ENCODE results near the gene MAML2.
"Not testable (repeated sequence)": the region's sequence is repeated elsewhere in the genome, so short reads cannot be mapped to it uniquely, and the experiment has no call there.

The MAML2 gene

DNA sequence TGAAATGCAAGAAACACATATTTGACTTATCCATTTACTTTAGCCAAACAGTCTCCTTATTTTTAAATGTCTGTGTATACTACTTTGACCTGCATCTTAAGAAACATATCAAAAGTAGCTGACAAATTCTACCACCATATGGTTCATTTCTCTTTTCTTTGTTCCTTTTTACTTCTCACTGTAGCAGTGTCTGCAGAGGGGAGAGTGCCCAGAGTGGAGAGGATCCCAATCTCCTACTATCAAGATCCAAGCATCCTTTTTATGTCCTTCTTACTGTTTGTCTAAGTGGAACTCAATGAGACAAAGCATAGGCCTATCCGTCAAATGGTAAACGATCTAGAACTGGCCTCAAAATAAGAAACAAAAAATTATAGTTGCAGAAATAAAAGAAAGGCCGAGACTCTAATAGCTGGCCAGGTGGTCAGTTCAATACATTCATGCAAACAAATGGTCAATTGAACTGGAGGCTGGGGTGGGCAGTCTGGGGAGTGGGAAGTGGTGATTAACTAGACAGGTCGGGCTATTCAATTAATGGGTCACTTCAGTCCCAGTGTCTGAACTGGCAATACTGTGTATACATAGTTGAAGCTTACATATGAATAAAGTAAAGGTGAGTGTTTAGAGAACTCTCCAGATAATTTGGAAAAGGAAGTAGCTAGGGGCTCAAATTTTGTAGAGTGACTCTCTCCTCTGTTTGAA, 149.1 kb downstream of the MAML2 start:
- DNase-seq, result no peak
- Mint-ChIP-seq H3K4me1 (ENCODE audit: low read depth) (peaks cover 93% of the 10 kb centered on the region), H3K27me3 (no peaks in the 10 kb centered on the region), H3K36me3 (ENCODE audit: low read depth) (peaks cover 61% of the 10 kb centered on the region), H3K9me3 (peaks cover 4% of the 10 kb centered on the region), H3K27ac (peak overlapping the region; percentile 83), H3K4me3 (peak overlapping the region; percentile 26)

DNA sequence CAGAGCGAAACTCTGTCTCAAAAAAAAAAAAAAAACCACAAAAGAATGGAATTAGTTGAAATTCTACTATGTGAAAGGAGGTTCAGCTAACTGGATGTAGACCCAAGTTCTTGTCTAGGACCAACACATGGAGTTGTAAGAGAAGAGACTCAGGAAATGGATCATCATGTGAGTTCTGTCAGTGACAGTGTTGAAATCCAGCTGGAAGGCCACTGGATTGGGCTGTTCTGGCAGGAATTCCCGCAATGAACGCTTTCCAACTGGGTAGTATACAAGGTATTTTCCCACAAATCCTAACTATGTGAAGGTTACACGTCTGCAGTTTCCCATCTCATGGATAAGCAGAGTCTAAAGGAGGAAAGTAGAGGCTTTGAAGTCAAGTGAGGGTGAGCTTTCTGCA, 151.2 kb downstream of the MAML2 start:
- Mint-ChIP-seq H3K36me3 (ENCODE audit: low read depth) (peaks cover 41% of the 10 kb centered on the region), H3K9me3 (peaks cover 4% of the 10 kb centered on the region), H3K4me3 (no peak overlapping the region), H3K27ac (peak overlapping the region; percentile 57), H3K4me1 (ENCODE audit: low read depth) (peaks cover 93% of the 10 kb centered on the region), H3K27me3 (no peaks in the 10 kb centered on the region)
- no peak for DNase-seq

DNA sequence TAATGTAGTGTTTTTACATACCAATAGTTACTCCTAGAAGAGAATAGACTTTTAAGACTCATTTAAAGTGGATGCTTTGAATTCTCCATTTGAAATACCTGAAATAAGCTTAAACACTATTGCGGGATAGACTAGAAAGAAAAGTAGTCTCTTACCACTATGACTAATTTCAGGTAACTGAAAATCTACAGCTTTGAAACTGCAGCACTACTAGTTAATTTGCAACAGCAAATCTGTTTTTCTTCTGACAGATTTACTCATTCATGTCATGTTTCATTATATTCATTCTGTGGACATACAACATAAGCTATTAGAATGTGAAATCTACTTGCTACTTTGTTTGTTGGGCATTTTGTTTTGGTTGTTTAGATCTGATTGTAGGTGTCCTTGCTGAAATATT, 153.6 kb downstream of the MAML2 start:
- peaks cover 93% of the 10 kb centered on the region for H3K4me1 Mint-ChIP-seq (ENCODE audit: low read depth)
- peak overlapping the region; percentile 94 for H3K27ac Mint-ChIP-seq
- H3K9me3 Mint-ChIP-seq, result peaks cover 4% of the 10 kb centered on the region
- peaks cover 49% of the 10 kb centered on the region for H3K36me3 Mint-ChIP-seq (ENCODE audit: low read depth)
- peak overlapping the region; percentile 47 for H3K4me3 Mint-ChIP-seq
- DNase-seq, result no peak
- H3K27me3 Mint-ChIP-seq, result no peaks in the 10 kb centered on the region

DNA sequence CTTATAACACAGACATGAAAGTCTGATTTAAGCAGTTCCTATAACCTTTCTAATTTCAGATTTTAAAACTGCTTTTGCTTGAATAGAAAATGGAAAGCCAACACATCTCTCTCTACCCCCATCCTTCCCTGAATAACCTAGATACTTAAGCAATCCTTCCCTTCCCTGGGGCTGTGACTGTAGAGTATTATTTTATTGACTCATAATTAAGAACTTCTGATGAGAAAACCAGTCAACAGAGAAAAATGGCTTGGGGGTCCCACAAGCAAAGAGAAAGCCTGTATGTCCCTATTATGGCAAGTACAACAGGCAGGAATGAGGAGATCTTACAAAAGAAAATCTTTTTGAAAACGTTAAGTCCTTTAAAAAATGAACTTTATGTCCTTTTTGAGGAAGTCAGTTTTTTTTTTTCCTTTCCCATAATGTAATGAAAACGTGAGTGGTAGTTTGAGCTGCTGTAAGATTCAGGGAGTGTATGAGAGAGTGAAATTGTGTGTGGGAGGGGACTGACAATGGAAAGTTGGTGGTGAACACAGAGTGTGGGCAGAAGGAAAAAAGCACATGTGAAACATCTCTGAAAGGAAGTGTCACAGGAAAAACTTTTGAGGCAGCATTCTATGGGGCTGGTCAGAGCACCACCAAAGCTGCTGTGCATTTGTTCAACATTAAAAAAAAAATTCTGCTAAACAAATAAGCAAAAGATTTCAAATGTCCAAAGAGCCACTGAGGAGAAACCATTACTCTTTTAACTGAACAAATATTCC, 154.6 kb downstream of the MAML2 start:
- peaks cover 90% of the 10 kb centered on the region for H3K4me1 Mint-ChIP-seq (ENCODE audit: low read depth)
- H3K9me3 Mint-ChIP-seq, result peaks cover 4% of the 10 kb centered on the region
- peak overlapping the region; percentile 47 for H3K4me3 Mint-ChIP-seq
- no peak for DNase-seq
- H3K36me3 Mint-ChIP-seq (ENCODE audit: low read depth), result peaks cover 46% of the 10 kb centered on the region
- H3K27ac Mint-ChIP-seq, result peak overlapping the region; percentile 94
- H3K27me3 Mint-ChIP-seq, result no peaks in the 10 kb centered on the region

DNA sequence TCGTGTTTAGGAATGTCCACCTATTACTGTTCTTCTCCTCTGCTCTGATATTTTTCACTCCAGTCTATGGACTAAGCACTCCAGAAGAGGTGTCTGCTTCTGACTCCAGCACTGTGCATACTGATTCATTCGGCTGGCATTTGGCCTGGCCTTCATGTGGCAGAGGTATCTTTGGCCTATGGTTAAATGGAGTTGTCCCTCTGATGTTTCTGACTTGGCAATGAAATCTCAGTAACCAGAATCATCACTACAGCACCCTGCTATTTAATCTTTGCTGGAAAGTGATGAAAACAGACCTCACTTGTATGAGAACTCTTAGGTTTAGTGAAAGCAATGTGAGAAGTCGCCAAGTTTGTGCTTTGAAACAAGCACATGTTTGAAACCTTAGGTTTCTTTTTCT, 155.2 kb downstream of the MAML2 start:
- peaks cover 43% of the 10 kb centered on the region for H3K36me3 Mint-ChIP-seq (ENCODE audit: low read depth)
- peaks cover 4% of the 10 kb centered on the region for H3K9me3 Mint-ChIP-seq
- peaks cover 87% of the 10 kb centered on the region for H3K4me1 Mint-ChIP-seq (ENCODE audit: low read depth)
- H3K27me3 Mint-ChIP-seq, result no peaks in the 10 kb centered on the region
- peak overlapping the region; percentile 47 for H3K4me3 Mint-ChIP-seq
- no peak for DNase-seq
- peak overlapping the region; percentile 94 for H3K27ac Mint-ChIP-seq

DNA sequence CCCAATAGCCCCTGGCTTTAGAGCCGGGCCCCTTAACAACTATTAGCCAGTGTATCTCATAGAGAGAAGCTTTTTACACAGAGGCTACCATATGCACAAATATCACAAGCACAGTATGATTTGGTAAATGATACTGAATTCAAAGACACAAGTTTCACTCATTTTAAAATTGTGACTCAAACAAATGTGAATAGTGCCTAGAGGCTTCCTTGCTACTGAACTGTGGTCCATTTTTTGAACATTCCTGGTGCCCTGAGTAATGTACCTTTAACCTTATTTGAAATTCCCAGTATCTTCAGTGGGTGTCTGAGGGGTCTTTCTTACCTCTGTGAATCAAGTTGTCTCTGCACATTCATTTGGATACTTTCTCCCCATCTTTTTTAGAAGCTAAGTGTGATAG, 156.2 kb downstream of the MAML2 start:
- Mint-ChIP-seq H3K4me1 (ENCODE audit: low read depth) (peaks cover 84% of the 10 kb centered on the region), H3K9me3 (no peaks in the 10 kb centered on the region), H3K27me3 (no peaks in the 10 kb centered on the region), H3K36me3 (ENCODE audit: low read depth) (peaks cover 34% of the 10 kb centered on the region), H3K27ac (peak overlapping the region; percentile 94), H3K4me3 (no peak overlapping the region)
- DNase-seq, result no peak

DNA sequence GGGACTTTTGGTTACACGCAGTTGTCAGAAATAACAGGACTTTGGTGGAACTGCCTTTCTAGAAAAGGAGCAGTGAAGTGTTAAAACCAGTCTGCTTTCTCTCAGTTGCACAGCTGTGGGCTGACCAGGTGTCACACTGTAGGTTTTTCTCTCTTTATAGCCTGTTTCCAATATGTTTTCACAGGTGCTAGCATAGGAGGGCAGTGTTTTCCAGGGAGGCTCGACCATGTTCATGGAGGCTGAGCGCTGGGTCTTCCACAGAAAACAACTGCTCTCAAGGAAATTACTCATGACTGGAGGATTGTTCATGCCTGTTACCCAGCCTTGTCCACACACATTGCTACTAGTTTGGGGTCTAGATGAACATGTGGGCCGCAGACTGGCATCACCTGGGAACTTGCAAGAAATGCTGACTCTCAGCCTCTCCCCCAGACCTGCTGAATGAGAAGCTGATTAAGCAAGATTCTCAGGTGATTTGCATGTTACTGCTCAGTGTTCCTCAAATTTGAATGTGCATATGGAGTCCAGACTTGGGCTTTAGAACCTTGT, 157.7 kb downstream of the MAML2 start:
- H3K4me1 Mint-ChIP-seq (ENCODE audit: low read depth), result peaks cover 87% of the 10 kb centered on the region
- H3K36me3 Mint-ChIP-seq (ENCODE audit: low read depth), result peaks cover 27% of the 10 kb centered on the region
- H3K9me3 Mint-ChIP-seq, result no peaks in the 10 kb centered on the region
- H3K4me3 Mint-ChIP-seq, result no peak overlapping the region
- no peak for DNase-seq
- peak overlapping the region; percentile 94 for H3K27ac Mint-ChIP-seq
- H3K27me3 Mint-ChIP-seq, result no peaks in the 10 kb centered on the region

DNA sequence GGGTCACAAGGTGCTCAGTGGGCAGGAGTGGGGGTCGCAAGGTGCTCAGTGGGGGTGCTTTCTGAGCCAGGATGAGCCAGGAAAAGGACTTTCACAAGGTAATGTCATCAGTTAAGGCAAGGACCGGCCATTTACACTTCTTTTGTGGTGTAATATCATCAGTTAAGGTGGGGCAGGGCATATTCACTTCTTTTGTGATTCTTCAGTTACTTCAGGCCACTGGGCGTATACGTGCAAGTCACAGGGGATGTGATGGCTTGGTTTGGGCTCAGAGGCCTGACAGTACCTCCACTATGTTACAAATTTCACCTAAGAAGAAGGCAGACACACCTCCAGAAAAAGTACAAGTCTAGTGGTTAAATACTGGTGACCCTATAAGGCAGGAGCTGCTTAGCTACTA, 162.1 kb downstream of the MAML2 start:
- peaks cover 62% of the 10 kb centered on the region for H3K36me3 Mint-ChIP-seq (ENCODE audit: low read depth)
- DNase-seq, H3K9me3 Mint-ChIP-seq, H3K27me3 Mint-ChIP-seq, H3K4me3 Mint-ChIP-seq: not testable (repeated sequence)
- peaks cover 82% of the 10 kb centered on the region for H3K4me1 Mint-ChIP-seq (ENCODE audit: low read depth)
- H3K27ac Mint-ChIP-seq, result peak overlapping the region; percentile 76

DNA sequence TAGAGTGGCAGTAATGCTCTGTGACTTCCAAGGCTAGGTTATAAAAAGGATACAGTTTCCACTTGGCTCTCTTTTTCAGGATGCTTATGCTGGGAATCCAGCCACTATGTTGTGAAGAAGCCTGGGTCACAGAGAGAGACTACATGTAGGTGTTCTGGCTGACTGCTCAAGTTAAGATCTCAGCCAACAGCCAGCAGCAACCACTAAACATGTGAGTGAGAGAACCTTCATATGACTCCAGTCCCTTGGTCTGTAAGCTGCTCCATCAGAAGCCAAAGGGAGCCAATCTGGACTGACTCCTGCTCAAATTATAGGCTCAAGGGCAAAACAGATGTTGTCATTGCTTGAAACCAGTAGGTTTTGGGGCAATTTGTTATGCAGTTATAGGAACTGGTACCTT, 162.7 kb downstream of the MAML2 start:
- H3K4me3 Mint-ChIP-seq, result no peak overlapping the region
- H3K27ac Mint-ChIP-seq, result peak overlapping the region; percentile 57
- peaks cover 79% of the 10 kb centered on the region for H3K4me1 Mint-ChIP-seq (ENCODE audit: low read depth)
- H3K9me3 Mint-ChIP-seq, result no peaks in the 10 kb centered on the region
- no peak for DNase-seq
- H3K27me3 Mint-ChIP-seq, result no peaks in the 10 kb centered on the region
- peaks cover 59% of the 10 kb centered on the region for H3K36me3 Mint-ChIP-seq (ENCODE audit: low read depth)

DNA sequence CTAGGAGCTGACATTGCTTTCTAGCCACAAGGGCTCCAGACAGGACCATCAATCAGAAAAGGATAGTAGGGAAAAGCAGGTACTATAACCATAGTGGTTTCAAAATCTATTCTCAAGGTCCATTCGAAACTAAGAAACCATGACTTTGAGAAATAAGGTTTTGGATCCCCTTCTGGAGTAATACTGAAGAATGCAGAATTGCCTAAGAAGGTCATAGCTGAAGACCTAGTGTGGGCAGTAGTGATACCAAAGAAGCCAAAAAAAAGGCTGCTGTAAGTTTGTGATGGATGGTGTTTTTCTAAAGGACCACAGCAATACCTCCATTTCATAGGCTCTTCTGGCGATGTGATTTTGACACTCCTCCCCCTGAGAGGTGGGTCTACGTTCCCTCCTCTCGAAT, 163.1 kb downstream of the MAML2 start:
- Mint-ChIP-seq H3K27me3 (no peaks in the 10 kb centered on the region), H3K9me3 (no peaks in the 10 kb centered on the region), H3K4me1 (ENCODE audit: low read depth) (peaks cover 79% of the 10 kb centered on the region), H3K36me3 (ENCODE audit: low read depth) (peaks cover 60% of the 10 kb centered on the region), H3K4me3 (no peak overlapping the region), H3K27ac (peak overlapping the region; percentile 55)
- DNase-seq, result no peak

DNA sequence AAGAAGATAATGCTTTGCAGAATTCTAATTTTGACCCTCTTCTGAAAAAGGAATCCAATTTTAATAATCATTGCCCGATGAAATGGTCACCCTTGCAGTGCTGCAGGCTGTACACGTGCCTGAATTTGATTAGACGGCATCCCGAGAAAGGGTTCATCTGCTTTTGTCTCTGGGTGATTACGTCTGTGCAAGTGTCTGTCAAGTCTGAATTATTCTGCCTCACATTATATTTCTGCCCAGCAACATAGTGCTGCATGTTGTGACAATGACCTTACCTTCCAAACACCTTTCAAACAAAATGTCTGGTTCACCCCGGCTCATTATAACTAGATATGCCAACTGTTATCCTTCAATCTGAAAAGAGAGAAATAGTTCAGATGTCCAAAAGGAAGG, 164.1 kb downstream of the MAML2 start:
- Mint-ChIP-seq H3K36me3 (ENCODE audit: low read depth) (peaks cover 66% of the 10 kb centered on the region), H3K27ac (peak overlapping the region; percentile 23), H3K4me1 (ENCODE audit: low read depth) (peaks cover 84% of the 10 kb centered on the region)

DNA sequence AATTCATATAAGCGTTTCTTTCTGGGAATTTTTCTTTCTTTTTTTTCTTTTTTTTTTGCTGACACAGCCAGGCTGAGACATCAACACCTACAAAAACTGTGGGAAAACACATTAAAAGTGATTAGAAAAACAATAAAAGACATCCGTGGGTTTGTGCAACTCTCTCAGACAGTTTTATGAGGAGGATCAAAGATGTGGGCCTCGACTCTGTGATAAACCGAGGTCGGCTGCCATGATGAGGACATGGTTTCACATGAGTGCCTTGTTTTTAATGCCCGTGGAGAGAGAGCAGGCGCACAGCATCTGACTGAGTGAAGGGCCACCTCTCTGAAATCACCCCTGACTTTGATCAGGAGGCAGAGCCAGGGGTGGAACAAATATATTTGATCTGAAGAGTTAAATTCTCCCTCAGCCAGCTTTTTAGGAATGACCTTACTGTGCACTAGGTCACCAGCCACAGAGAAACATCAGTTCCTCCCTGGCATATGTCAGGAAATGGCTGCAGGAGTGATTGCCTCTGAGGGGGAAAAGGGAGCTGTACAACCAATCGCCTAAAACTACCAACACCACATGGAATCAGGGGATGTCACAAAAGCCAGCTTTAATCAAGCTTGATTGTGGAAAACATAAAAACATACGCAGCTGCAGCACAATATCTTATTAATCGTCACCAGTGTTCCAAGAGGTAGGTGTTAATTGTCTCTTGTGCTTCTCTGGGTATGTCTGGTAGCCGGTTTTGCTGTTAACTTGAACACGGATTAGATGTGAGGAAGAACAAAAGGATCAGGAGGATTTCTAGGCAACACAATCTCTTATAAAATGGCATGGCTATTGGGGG, 164.7 kb downstream of the MAML2 start:
- Mint-ChIP-seq H3K36me3 (ENCODE audit: low read depth) (peaks cover 68% of the 10 kb centered on the region), H3K4me3 (peak overlapping the region; percentile 19), H3K9me3 (no peaks in the 10 kb centered on the region), H3K27me3 (no peaks in the 10 kb centered on the region), H3K4me1 (ENCODE audit: low read depth) (peaks cover 84% of the 10 kb centered on the region), H3K27ac (peak overlapping the region; percentile 88)
- no peak for DNase-seq

More for the DNA sequence above, 164.1 kb downstream of the MAML2 start:
- H3K4me3 Mint-ChIP-seq, result no peak overlapping the region
- no peaks in the 10 kb centered on the region for H3K9me3 Mint-ChIP-seq
- H3K27me3 Mint-ChIP-seq, result no peaks in the 10 kb centered on the region
- DNase-seq, result no peak

DNA sequence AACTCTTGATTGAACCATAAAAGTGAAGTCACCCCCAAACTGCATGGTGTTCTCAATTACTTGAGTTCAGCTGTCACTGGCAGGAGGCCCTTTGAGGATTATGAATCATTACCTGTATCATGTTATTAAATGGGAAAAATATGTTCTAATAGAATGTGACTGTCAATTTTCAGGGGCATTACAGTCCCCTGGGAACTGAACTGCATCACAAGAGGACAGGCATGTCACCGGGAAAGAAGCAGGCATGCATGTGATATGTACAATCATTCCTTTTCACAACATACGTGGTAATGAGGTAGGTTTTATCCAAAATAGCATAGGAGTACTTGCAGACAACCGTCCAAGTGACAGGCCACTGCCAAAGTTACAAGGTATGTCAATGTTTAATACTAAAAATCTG, 165.8 kb downstream of the MAML2 start:
- Mint-ChIP-seq H3K4me3 (no peak overlapping the region), H3K27me3 (no peaks in the 10 kb centered on the region), H3K9me3 (no peaks in the 10 kb centered on the region), H3K27ac (peak overlapping the region; percentile 65), H3K36me3 (ENCODE audit: low read depth) (peaks cover 79% of the 10 kb centered on the region), H3K4me1 (ENCODE audit: low read depth) (peaks cover 88% of the 10 kb centered on the region)
- no peak for DNase-seq

DNA sequence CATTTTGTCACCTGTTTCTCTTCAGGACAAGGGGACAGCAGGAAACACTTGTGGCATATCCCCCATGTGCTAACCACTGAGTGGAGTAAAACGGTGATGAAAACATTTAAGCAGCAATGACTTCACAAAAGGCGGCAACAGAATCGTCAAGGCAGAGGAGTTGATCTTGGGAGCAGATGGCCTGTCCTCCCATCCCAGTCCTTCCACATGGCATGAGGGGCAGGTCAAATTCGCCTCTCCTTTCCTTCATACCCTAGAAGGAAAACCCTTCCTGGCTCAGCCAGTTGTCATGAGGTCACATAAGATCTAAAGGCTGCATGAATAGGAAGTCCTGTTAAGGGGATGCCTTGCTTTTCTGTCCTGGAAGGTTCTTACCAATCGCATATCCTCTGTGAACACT, 169.1 kb downstream of the MAML2 start:
- Mint-ChIP-seq H3K4me1 (ENCODE audit: low read depth) (peaks cover 88% of the 10 kb centered on the region), H3K9me3 (no peaks in the 10 kb centered on the region), H3K27ac (peak overlapping the region; percentile 35), H3K36me3 (ENCODE audit: low read depth) (peaks cover 85% of the 10 kb centered on the region), H3K4me3 (no peak overlapping the region), H3K27me3 (no peaks in the 10 kb centered on the region)
- no peak for DNase-seq
